ENCODE measurements around the gene DOC2A.

DNA sequence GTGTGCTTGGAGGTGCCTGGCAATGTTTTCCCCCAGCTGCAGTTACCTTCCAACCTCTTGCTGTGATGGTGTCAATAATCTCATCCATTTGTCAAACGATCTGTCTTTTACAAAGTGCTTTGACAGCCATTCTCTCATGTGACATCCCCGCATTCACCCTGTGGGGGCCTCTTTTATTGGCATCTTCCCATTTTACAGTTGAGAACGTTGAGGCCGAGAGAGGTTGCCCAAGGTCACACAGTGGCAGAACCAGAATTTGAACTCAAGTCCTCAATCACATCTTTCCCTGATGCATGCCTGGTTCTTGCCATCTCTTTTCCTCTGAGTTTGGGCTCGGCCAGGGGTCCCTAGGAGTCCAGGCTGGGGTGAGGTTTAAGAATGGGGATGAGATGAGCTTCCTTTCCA, 35.7 kb downstream of the DOC2A start:
- TF ChIP-seq POLR2A (IDR thresholded peaks at IDR 0.05) (no peak), POLR2AphosphoS5 (IDR thresholded peaks at IDR 0.05) (no peak)
- TF ChIP-seq, protein P1, sequence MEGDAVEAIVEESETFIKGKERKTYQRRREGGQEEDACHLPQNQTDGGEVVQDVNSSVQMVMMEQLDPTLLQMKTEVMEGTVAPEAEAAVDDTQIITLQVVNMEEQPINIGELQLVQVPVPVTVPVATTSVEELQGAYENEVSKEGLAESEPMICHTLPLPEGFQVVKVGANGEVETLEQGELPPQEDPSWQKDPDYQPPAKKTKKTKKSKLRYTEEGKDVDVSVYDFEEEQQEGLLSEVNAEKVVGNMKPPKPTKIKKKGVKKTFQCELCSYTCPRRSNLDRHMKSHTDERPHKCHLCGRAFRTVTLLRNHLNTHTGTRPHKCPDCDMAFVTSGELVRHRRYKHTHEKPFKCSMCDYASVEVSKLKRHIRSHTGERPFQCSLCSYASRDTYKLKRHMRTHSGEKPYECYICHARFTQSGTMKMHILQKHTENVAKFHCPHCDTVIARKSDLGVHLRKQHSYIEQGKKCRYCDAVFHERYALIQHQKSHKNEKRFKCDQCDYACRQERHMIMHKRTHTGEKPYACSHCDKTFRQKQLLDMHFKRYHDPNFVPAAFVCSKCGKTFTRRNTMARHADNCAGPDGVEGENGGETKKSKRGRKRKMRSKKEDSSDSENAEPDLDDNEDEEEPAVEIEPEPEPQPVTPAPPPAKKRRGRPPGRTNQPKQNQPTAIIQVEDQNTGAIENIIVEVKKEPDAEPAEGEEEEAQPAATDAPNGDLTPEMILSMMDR (IDR thresholded peaks at IDR 0.05), result no peak
